Liver (tissue), 3 donors: Measurements from ENCODE around the gene CEACAM1.

Experiments
- CTCF ChIP-seq: fragments of 150-350 bp; IDR thresholded peaks from 2 replicates; pipeline ENCODE4 v1.5.1; 2017; ENCODE audit warnings: improper control_type of control experiment, low read depth, low read length; ENCODE audit not compliant: missing input control
- EGR1 ChIP-seq, 2 donors: IDR thresholded peaks; 2 replicates each; pipeline ENCODE4 v1.6.1; 2016 to 2018; ENCODE audit warnings: antibody characterized with exemption in 2 of 2, low read depth in 2 of 2
- HNF4G ChIP-seq: IDR thresholded peaks from 2 replicates; pipeline ENCODE4 v1.6.1; 2016; ENCODE audit warnings: antibody characterized with exemption
- JUND ChIP-seq, 2 donors: IDR thresholded peaks; 2 replicates each; pipeline ENCODE4 v1.6.1; 2016; ENCODE audit warnings: antibody characterized with exemption in 2 of 2
- REST ChIP-seq: IDR thresholded peaks from 2 replicates; pipeline ENCODE4 v1.6.1; 2016; ENCODE audit warnings: antibody characterized with exemption, mild to moderate bottlenecking
- TAF1 ChIP-seq: conservative IDR thresholded peaks from 2 replicates; pipeline ENCODE4 v1.6.1; 2016; ENCODE audit warnings: antibody characterized with exemption, mild to moderate bottlenecking
- ZBTB33 ChIP-seq: IDR thresholded peaks from 2 replicates; pipeline ENCODE4 v1.6.1; 2016; ENCODE audit warnings: antibody characterized with exemption
- donor health status: healthy.
- donor health status: healthy.

GRCh38 chr19:42540071-42540553 is 11.8 kb upstream of the CEACAM1 start:
- TF ChIP-seq CTCF = no peak
- TF ChIP-seq TAF1 = no peak
- no peak for TF ChIP-seq HNF4G
- TF ChIP-seq REST = no peak
- no peak for TF ChIP-seq JUND (IDR thresholded peaks at IDR 0.05)
- no peak for TF ChIP-seq ZBTB33
- no peak for TF ChIP-seq EGR1 (IDR thresholded peaks at IDR 0.05; ENCODE audit: low read depth in 2 of 2)
